HepG2 (cell line): ENCODE data around the gene PIWIL1. TPM values are rescaled to one million over a fixed set of nuclear protein-coding genes. Genes with fewer than 3 reads are reported as not detected.

Experiments used
- HNF1A ChIP-seq, 2 experiments: sonication (generic) in 1 of 2; formaldehyde crosslinking in 1 of 2; IDR thresholded peaks; 2 replicates each; pipeline versions ENCODE4 v1.4.0 to v1.6.1; 2016 to 2020; ENCODE audit warnings: borderline replicate concordance in 1 of 2, low read depth in 1 of 2, mild to moderate bottlenecking in 1 of 2, missing genetic modification reagents in 1 of 2
- KLF12 ChIP-seq: sonication (generic); formaldehyde crosslinking; IDR thresholded peaks from 2 replicates; pipeline ENCODE4 v1.4.0; 2020; ENCODE audit warnings: missing genetic modification reagents, borderline replicate concordance
- PAWR ChIP-seq: sonication (generic); formaldehyde crosslinking; IDR thresholded peaks from 2 replicates; pipeline ENCODE4 v1.4.0; 2020; ENCODE audit warnings: missing genetic modification reagents, mild to moderate bottlenecking, borderline replicate concordance
- ZNF761 ChIP-seq: sonication (generic); formaldehyde crosslinking; conservative IDR thresholded peaks from 2 replicates; pipeline ENCODE4 v1.4.0; 2020; ENCODE audit warnings: mild to moderate bottlenecking, missing genetic modification reagents
- ZNF773 ChIP-seq: sonication (generic); formaldehyde crosslinking; IDR thresholded peaks from 2 replicates; pipeline ENCODE4 v1.4.0; 2020; ENCODE audit warnings: missing genetic modification reagents, borderline replicate concordance
- polyA plus RNA-seq, 8 experiments: library from polyadenylated mRNA; depleted of rRNA in 3 of 8; stranded (reverse) in 7 of 8; unstranded in 1 of 8; fragments of >200 nt; fragmentation: Illumina TruSeq in 4 of 8; extraction: Trizol in 4 of 8; gene quantifications; 2 replicates each; pipeline versions ENCODE4 v1.2.1 to v1.2.3, GENCODE V29; 2011 to 2016; ENCODE audit warnings: low read depth in 4 of 8, missing spikeins in 1 of 8, mixed read lengths in 1 of 8; ENCODE audit not compliant: insufficient read depth in 1 of 8
- total RNA-seq, 5 experiments: library from RNA; depleted of rRNA; stranded (reverse); fragments of >200 nt; fragmentation: Illumina TruSeq; extraction: Trizol; gene quantifications; 2 replicates each; pipeline ENCODE4 v1.2.3, GENCODE V29; 2016; ENCODE audit warnings: low read depth in 1 of 5
- TF ChIP-seq, protein P1 (sequence below): sonication (generic); formaldehyde crosslinking; conservative IDR thresholded peaks from 2 replicates; pipeline ENCODE4 v1.8.1; 2023; ENCODE audit warnings: missing genetic modification reagents
- TF ChIP-seq, protein P2 (sequence below): sonication (generic); formaldehyde crosslinking; IDR thresholded peaks from 2 replicates; pipeline ENCODE4 v1.5.1; 2020; ENCODE audit warnings: mild to moderate bottlenecking, missing genetic modification reagents, borderline replicate concordance

The PIWIL1 gene
- total and polyA plus RNA-seq, 2 of the 13 experiments (the other 11 are each of a cell fraction or from before 2014, with no cell fraction given): not detected

DNA sequence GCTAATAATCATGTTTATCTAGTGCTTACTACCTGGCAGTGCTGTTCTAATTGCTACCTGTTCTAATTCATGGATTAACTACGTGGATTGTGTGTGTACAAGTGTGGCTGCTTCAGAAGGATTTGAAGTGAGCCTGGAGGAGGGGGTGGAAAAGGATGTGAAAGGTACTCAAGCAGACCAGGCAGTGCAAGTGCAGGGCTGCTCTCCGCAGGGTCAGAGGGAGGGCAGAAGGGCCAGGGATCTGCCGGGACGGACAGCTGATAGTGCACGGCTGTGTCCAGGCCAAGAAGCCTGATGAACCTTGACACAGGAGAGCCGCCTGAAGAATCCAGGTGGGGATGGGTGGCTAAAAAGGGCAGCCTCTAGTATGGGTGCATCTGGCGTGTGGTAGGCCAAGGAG lies 28.5 kb downstream of the PIWIL1 start (continued):
- no peak for TF ChIP-seq HNF1A (IDR thresholded peaks at IDR 0.05; ENCODE audit: low read depth)
- TF ChIP-seq HNF1A (CRISPR knock-in tag; IDR thresholded peaks at IDR 0.05; ENCODE audit: borderline replicate concordance): no peak
- TF ChIP-seq ZNF761 (CRISPR knock-in tag): no peak
- TF ChIP-seq KLF12 (CRISPR knock-in tag): no peak
- TF ChIP-seq, protein P1, sequence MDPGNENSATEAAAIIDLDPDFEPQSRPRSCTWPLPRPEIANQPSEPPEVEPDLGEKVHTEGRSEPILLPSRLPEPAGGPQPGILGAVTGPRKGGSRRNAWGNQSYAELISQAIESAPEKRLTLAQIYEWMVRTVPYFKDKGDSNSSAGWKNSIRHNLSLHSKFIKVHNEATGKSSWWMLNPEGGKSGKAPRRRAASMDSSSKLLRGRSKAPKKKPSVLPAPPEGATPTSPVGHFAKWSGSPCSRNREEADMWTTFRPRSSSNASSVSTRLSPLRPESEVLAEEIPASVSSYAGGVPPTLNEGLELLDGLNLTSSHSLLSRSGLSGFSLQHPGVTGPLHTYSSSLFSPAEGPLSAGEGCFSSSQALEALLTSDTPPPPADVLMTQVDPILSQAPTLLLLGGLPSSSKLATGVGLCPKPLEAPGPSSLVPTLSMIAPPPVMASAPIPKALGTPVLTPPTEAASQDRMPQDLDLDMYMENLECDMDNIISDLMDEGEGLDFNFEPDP: no peak
- TF ChIP-seq PAWR (CRISPR knock-in tag): no peak
- TF ChIP-seq, protein P2, sequence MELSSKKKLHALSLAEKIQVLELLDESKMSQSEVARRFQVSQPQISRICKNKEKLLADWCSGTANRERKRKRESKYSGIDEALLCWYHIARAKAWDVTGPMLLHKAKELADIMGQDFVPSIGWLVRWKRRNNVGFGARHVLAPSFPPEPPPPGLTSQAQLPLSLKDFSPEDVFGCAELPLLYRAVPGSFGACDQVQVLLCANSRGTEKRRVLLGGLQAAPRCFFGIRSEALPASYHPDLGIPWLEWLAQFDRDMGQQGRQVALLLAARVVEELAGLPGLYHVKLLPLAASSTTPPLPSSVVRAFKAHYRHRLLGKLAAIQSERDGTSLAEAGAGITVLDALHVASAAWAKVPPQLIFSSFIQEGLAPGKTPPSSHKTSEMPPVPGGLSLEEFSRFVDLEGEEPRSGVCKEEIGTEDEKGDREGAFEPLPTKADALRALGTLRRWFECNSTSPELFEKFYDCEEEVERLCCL (CRISPR knock-in tag): no peak
- TF ChIP-seq ZNF773 (CRISPR knock-in tag): no peak
- TF ChIP-seq, all 625 proteins: peak for 0
